OCI-LY1 (cell line): ENCODE data around the gene WRNIP1.

ENCODE experiments used
- H2AFZ ChIP-seq: fragments of 200-600 bp; sonication (generic), shearing (Covaris generic); 2 replicates; pipeline ENCODE4 v1.6.0; 2014; ENCODE audit warnings: antibody characterized with exemption, mild to moderate bottlenecking, low read length
- H3F3A ChIP-seq: fragments of 200-600 bp; sonication (generic), shearing (Covaris generic); 2 replicates; pipeline ENCODE4 v1.6.0; 2014; ENCODE audit warnings: mild to moderate bottlenecking, antibody characterized with exemption, low read length, moderate library complexity; ENCODE audit not compliant: insufficient read depth
- H3K27ac ChIP-seq: fragments of 200-600 bp; sonication (generic); 2 replicates; pipeline ENCODE4 v1.5.1; 2014; ENCODE audit warnings: low read length, mixed run types, mild to moderate bottlenecking, low read depth; ENCODE audit not compliant: poor library complexity, severe bottlenecking
- H3K27me3 ChIP-seq: fragments of 200-600 bp; sonication (generic); 2 replicates; pipeline ENCODE4 v1.6.0; 2014; ENCODE audit warnings: antibody characterized with exemption, mild to moderate bottlenecking, low read length, moderate library complexity; ENCODE audit not compliant: insufficient read depth
- H3K36me3 ChIP-seq: fragments of 200-600 bp; sonication (generic); 2 replicates; pipeline ENCODE4 v1.6.1; 2014; ENCODE audit warnings: mild to moderate bottlenecking, antibody characterized with exemption, low read length, moderate library complexity, mixed read lengths; ENCODE audit not compliant: insufficient read depth
- H3K4me1 ChIP-seq: fragments of 200-600 bp; sonication (generic); 2 replicates; pipeline ENCODE4 v1.5.1; 2014; ENCODE audit warnings: mild to moderate bottlenecking, low read length, moderate library complexity; ENCODE audit not compliant: insufficient read depth, severe bottlenecking
- H3K4me2 ChIP-seq: fragments of 200-600 bp; sonication (generic), shearing (Covaris generic); 2 replicates; pipeline ENCODE4 v1.6.1; 2014; ENCODE audit warnings: low read length
- H3K4me3 ChIP-seq: fragments of 200-600 bp; sonication (generic); 2 replicates; pipeline ENCODE4 v1.5.1; 2014; ENCODE audit warnings: low read length, low read depth, mild to moderate bottlenecking, mixed read lengths; ENCODE audit not compliant: poor library complexity, severe bottlenecking
- H3K79me2 ChIP-seq: fragments of 200-600 bp; shearing (Covaris generic); 2 replicates; pipeline ENCODE4 v1.6.1; 2016; ENCODE audit warnings: mixed run types, low read length, mixed read lengths; ENCODE audit not compliant: insufficient read depth
- H3K9ac ChIP-seq: fragments of 200-600 bp; sonication (generic), shearing (Covaris generic); 2 replicates; pipeline ENCODE4 v1.6.1; 2014; ENCODE audit warnings: mild to moderate bottlenecking, low read length, mixed read lengths
- H3K9me2 ChIP-seq: fragments of 200-600 bp; sonication (generic), shearing (Covaris generic); 2 replicates; pipeline ENCODE4 v1.6.1; 2014; ENCODE audit warnings: low read depth, mild to moderate bottlenecking, low read length, mixed read lengths
- H3K9me3 ChIP-seq: fragments of 200-600 bp; shearing (Covaris generic); 2 replicates; pipeline ENCODE4 v1.6.1; 2014; ENCODE audit warnings: low read length, mixed read lengths
- H4K20me1 ChIP-seq: fragments of 200-600 bp; sonication (generic), shearing (Covaris generic); 2 replicates; pipeline ENCODE4 v1.6.0; 2016; ENCODE audit warnings: mild to moderate bottlenecking, low read length; ENCODE audit not compliant: insufficient read depth
- EZH2 ChIP-seq: fragments of 200-600 bp; sonication (generic), shearing (Covaris generic); IDR thresholded peaks from 2 replicates; pipeline ENCODE4 v1.8.0; 2017; ENCODE audit warnings: borderline replicate concordance, mixed run types, mild to moderate bottlenecking, antibody characterized with exemption, low read length, moderate library complexity, mixed read lengths
- TF ChIP-seq, protein P1 (sequence below): fragments of 200-600 bp; sonication (generic), shearing (Covaris generic); IDR thresholded peaks from 2 replicates; pipeline ENCODE4 v1.5.1; 2017; ENCODE audit warnings: mild to moderate bottlenecking, antibody characterized with exemption, low read length, moderate library complexity, mixed read lengths

Gene WRNIP1

DNA sequence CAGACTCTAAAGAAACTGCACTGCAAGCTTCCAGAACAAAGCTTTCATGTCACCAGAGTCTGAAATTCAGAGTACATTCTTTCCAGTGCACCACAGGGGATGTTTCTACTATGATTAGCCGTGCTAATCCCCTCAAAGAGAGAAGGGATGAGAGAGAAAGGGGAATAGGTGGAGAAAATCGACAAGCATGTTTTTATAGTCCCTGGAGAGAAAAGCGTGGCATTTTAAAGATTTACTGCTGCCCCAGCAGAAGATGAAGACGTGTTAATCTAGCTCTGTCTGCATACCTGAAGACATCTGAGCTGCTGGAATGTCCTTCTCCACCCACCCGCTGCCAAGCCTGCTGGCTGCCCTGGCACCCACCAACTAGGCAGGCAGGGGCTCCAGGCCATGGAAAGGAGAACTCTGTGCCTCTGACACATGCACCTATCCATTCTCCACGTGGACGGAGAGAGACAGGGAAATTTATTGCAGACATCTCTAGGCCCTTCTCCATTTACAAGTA is 18.6 kb upstream of the WRNIP1 start:
- no peak overlapping the region for H3K27ac ChIP-seq
- H3K27me3 ChIP-seq: no peaks in the 10 kb centered on the region
- no peak overlapping the region for H2AFZ ChIP-seq
- no peaks in the 10 kb centered on the region for H3K79me2 ChIP-seq
- no peak overlapping the region for H3K4me2 ChIP-seq
- H4K20me1 ChIP-seq: no peaks in the 10 kb centered on the region
- H3K9me3 ChIP-seq: no peaks in the 10 kb centered on the region
- H3K36me3 ChIP-seq: no peaks in the 10 kb centered on the region
- H3K4me3 ChIP-seq: no peak overlapping the region
- no peaks in the 10 kb centered on the region for H3K4me1 ChIP-seq
- no peak overlapping the region for H3K9ac ChIP-seq
- no peak for TF ChIP-seq EZH2
- TF ChIP-seq, protein P1, sequence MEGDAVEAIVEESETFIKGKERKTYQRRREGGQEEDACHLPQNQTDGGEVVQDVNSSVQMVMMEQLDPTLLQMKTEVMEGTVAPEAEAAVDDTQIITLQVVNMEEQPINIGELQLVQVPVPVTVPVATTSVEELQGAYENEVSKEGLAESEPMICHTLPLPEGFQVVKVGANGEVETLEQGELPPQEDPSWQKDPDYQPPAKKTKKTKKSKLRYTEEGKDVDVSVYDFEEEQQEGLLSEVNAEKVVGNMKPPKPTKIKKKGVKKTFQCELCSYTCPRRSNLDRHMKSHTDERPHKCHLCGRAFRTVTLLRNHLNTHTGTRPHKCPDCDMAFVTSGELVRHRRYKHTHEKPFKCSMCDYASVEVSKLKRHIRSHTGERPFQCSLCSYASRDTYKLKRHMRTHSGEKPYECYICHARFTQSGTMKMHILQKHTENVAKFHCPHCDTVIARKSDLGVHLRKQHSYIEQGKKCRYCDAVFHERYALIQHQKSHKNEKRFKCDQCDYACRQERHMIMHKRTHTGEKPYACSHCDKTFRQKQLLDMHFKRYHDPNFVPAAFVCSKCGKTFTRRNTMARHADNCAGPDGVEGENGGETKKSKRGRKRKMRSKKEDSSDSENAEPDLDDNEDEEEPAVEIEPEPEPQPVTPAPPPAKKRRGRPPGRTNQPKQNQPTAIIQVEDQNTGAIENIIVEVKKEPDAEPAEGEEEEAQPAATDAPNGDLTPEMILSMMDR: no peak
- no peaks in the 10 kb centered on the region for H3K9me2 ChIP-seq
- H3F3A ChIP-seq: no peaks in the 10 kb centered on the region

DNA sequence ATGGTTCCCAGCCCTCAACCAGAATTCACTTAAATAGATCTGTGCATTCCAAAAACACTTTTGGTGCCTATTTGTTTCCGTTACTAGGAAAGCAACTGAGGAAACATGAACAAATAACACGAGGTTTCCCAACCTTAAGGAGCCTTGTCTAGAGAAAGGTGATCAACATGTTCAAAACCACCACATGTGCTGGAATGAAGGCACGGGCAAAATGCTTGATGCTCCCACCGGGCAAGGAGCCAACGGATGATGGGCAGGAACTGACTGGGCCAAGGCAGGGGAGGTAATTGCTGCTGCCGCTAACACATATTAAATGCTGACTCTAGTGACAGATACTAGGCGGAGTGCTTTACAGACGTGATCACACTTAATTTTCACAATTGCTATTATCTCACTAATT is 17.0 kb upstream of the WRNIP1 start:
- no peak for TF ChIP-seq EZH2
- TF ChIP-seq, protein P1: no peak
- Histone ChIP-seq H3K4me2 (no peak overlapping the region), H3K9me2 (no peaks in the 10 kb centered on the region)

GRCh38 chr6:2749969-2750600 is 15.1 kb upstream of the WRNIP1 start:
- Histone ChIP-seq H3K4me1 (no peaks in the 10 kb centered on the region), H2AFZ (no peak overlapping the region), H4K20me1 (no peaks in the 10 kb centered on the region), H3K36me3 (no peaks in the 10 kb centered on the region), H3F3A (no peaks in the 10 kb centered on the region), H3K27me3 (no peaks in the 10 kb centered on the region), H3K27ac (no peak overlapping the region), H3K9ac (no peak overlapping the region), H3K9me2 (no peaks in the 10 kb centered on the region), H3K9me3 (no peaks in the 10 kb centered on the region), H3K4me2 (peak overlapping the region; percentile 18; the same call in 1 of the 2 replicates), H3K4me3 (no peak overlapping the region), H3K79me2 (no peaks in the 10 kb centered on the region)
- TF ChIP-seq, protein P1: peak; percentile 86
- no peak for TF ChIP-seq EZH2

More for the DNA sequence above, 17.0 kb upstream of the WRNIP1 start:
- no peaks in the 10 kb centered on the region for H3F3A ChIP-seq
- no peak overlapping the region for H3K4me3 ChIP-seq
- H3K27me3 ChIP-seq: no peaks in the 10 kb centered on the region
- H2AFZ ChIP-seq: no peak overlapping the region
- no peaks in the 10 kb centered on the region for H4K20me1 ChIP-seq
- H3K36me3 ChIP-seq: no peaks in the 10 kb centered on the region
- H3K27ac ChIP-seq: no peak overlapping the region
- no peaks in the 10 kb centered on the region for H3K79me2 ChIP-seq
- no peaks in the 10 kb centered on the region for H3K4me1 ChIP-seq
- no peak overlapping the region for H3K9ac ChIP-seq
- H3K9me3 ChIP-seq: no peaks in the 10 kb centered on the region
